DND-41 (cell line): ENCODE data around the gene CDK5.

Experiments
- ATAC-seq: fragments of 200-7000 bp; cut with Tn5 transposase; 3 replicates; pipeline ENCODE4 v1.9.1; 2021; ENCODE audit warnings: low read depth; ENCODE audit not compliant: insufficient read depth
- DNase-seq: peaks from one replicate; pipeline ENCODE4 v3.0.0-alpha.2; 2020
- H2AFZ ChIP-seq: 2 replicates; pipeline ENCODE4 v1.6.0; 2012; ENCODE audit warnings: low read depth, low read length
- H3K27ac ChIP-seq: 2 replicates; pipeline ENCODE4 v1.5.1; 2012; ENCODE audit warnings: low read length, inconsistent platforms
- H3K27me3 ChIP-seq: fragments of 200-600 bp; sonication (generic); 2 replicates; pipeline ENCODE4 v1.6.0; 2012; ENCODE audit warnings: low read length, mild to moderate bottlenecking, inconsistent platforms; ENCODE audit not compliant: insufficient read depth, poor library complexity
- H3K36me3 ChIP-seq: 2 replicates; pipeline ENCODE4 v1.5.1; 2012; ENCODE audit warnings: low read length, inconsistent platforms; ENCODE audit not compliant: insufficient read depth
- H3K4me1 ChIP-seq: 2 replicates; pipeline ENCODE4 v1.5.1; 2012; ENCODE audit warnings: mild to moderate bottlenecking, low read length; ENCODE audit not compliant: insufficient read depth
- H3K4me2 ChIP-seq: 2 replicates; pipeline ENCODE4 v1.6.0; 2012; ENCODE audit warnings: mild to moderate bottlenecking, moderate library complexity, low read length, inconsistent platforms; ENCODE audit not compliant: insufficient read depth
- H3K4me3 ChIP-seq, 2 experiments: fragments of 200-600 bp in 1 of 2; shearing (Covaris generic) in 1 of 2; 2 replicates each; pipeline ENCODE4 v1.5.1; 2012 to 2016; ENCODE audit warnings: inconsistent platforms in 2 of 2, low read length in 2 of 2, mild to moderate bottlenecking in 2 of 2, low read depth in 1 of 2, moderate library complexity in 1 of 2
- H3K79me2 ChIP-seq: 2 replicates; pipeline ENCODE4 v1.6.0; 2012; ENCODE audit warnings: low read length, inconsistent platforms; ENCODE audit not compliant: insufficient read depth
- H3K9ac ChIP-seq: 2 replicates; pipeline ENCODE4 v1.6.0; 2012; ENCODE audit warnings: low read depth, mild to moderate bottlenecking, inconsistent platforms, low read length, moderate library complexity
- H3K9me3 ChIP-seq: 2 replicates; pipeline ENCODE4 v1.5.1; 2012; ENCODE audit warnings: low read length, moderate library complexity, mild to moderate bottlenecking, inconsistent platforms; ENCODE audit not compliant: insufficient read depth, severe bottlenecking
- H4K20me1 ChIP-seq: 2 replicates; pipeline ENCODE4 v1.6.0; 2012; ENCODE audit warnings: low read length; ENCODE audit not compliant: insufficient read depth
- CTCF ChIP-seq: IDR thresholded peaks from 2 replicates; pipeline ENCODE4 v1.5.1; 2012; ENCODE audit warnings: borderline replicate concordance, low read length, moderate library complexity, mild to moderate bottlenecking; ENCODE audit not compliant: poor library complexity, severe bottlenecking; ENCODE audit errors: extremely low read depth
- EZH2 ChIP-seq: IDR thresholded peaks from 3 replicates; pipeline ENCODE4 v1.6.1; 2012; ENCODE audit warnings: borderline replicate concordance, low read depth, mild to moderate bottlenecking, moderate library complexity, low read length, inconsistent platforms; ENCODE audit not compliant: severe bottlenecking

Gene CDK5

DNA sequence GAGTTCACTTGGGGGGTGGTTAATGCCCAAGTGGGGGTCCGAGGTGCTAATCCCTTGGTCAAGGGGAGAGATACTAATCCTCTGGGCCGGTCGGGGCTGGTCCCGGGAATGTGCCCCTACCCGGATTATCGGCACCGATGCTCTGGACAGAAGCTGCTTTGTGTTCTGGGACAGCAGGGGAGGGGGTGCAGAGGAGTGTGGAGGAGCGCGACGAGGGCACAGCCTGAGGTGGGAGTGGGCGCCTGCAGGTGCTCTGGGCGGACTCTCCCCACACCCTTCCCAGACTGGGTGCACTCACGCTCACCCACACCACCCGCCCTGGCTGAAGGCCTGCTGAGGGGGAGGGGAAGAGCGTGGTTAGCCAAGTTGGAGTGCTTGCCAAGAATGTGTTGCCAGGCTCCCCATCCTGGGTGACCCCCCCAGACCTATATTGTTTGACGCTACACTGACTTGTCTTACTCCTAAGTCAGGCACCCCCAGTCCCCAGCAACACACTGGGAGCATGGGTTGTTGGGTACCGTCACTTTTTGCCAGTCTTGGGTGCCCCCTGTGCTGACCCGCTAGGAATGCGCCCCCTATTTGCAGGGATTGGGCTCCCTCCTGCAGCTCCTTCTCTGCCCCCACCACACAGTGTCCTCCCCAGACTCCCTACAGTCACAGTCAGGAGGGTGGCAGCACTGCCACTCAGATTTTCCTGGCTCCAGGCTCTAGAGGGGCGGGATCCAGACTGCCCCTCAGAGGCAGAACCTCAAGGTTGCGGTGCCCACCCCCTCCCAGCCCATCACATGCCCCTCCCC, 2.9 kb upstream of the CDK5 start:
- ATAC-seq (no peak), DNase-seq (peak; percentile 57)
- Histone ChIP-seq H3K9me3 (no peaks in the 10 kb centered on the region), H3K4me3 (peak overlapping the region; percentile 84 to 85), H4K20me1 (peaks cover 37% of the 10 kb centered on the region), H3K4me2 (peak overlapping the region; percentile 96), H3K27me3 (no peaks in the 10 kb centered on the region), H3K4me1 (peaks cover 55% of the 10 kb centered on the region), H3K79me2 (peaks cover 39% of the 10 kb centered on the region), H3K36me3 (peaks cover 37% of the 10 kb centered on the region), H3K9ac (peak overlapping the region; percentile 68), H2AFZ (peak overlapping the region; percentile 80; the same call in 1 of the 2 replicates), H3K27ac (peak overlapping the region; percentile 92)
- TF ChIP-seq CTCF (peak; percentile 30), EZH2 (no peak)

- Histone ChIP-seq H3K27me3 (no peaks in the 10 kb centered on the region), H2AFZ (peak overlapping the region; percentile 80), H3K27ac (peak overlapping the region; percentile 92), H3K9ac (peak overlapping the region; percentile 68), H3K79me2 (peaks cover 39% of the 10 kb centered on the region), H3K4me1 (peaks cover 55% of the 10 kb centered on the region), H3K4me2 (peak overlapping the region; percentile 96), H3K4me3 (peak overlapping the region; percentile 84 to 85), H4K20me1 (peaks cover 33% of the 10 kb centered on the region), H3K36me3 (peaks cover 32% of the 10 kb centered on the region), H3K9me3 (no peaks in the 10 kb centered on the region)
- no peak for ATAC-seq
- TF ChIP-seq EZH2 = no peak
- no peak for TF ChIP-seq CTCF
- DNase-seq = no peak
Measured at GRCh38 chr7:151060113-151060415, 2.4 kb upstream of the CDK5 start.

DNA sequence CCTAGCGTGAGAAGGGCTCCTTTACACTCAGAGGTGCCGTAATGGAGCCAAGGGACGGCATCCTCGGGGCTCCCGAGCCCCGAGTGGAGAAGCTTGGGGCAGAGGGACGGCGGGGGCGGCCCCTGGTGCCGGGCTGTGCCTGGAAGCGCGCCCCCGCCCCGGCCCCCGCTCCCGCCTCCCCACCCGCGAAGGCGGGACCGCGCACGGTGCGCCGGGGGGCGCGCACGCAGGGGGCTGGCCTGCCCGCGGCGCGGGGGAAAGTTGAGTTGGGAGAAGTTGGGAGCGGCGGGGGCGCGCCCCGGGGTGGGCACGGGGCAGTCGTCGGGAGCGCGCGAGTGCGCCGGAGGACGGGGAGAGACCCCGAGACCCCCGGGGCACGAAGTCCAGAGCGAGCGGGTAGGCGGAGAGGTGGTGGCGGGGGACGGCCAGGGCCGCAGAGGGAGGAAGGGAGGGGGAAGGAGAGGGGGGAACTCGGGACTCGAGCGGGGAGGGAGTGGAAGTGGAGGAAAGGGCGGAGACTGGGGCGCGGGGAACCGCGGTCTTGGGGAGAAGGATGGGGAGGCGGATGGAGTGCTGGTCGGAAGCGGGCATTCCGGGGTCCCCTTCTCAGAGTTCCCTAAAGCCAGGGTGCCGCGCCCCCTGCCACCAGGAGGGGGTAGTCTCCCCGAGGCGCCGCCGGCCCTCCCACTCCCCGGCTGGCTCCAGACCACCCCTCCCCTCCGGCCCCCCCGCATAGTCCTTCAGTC, 1.8 kb upstream of the CDK5 start, which contains the start of gene SLC4A2:
SLC4A2 (plus strand) TSS at position 223 of the 746 bp plus-strand sequence. CDS start 2,399 bp downstream, outside the sequence.
- Histone ChIP-seq H3K4me2 (peak within 1 kb of the TSS; percentile 96), H3K36me3 (peaks cover 26% of the 10 kb centered on the region), H4K20me1 (peaks cover 29% of the 10 kb centered on the region), H3K9me3 (no peaks in the 10 kb centered on the region), H3K27ac (peak within 1 kb of the TSS; percentile 92), H3K27me3 (no peaks in the 10 kb centered on the region), H3K79me2 (peaks cover 39% of the 10 kb centered on the region), H3K4me1 (peaks cover 55% of the 10 kb centered on the region), H3K4me3 (peak within 1 kb of the TSS; percentile 84 to 85), H2AFZ (peak within 1 kb of the TSS; percentile 92), H3K9ac (peak within 1 kb of the TSS; percentile 68)
- TF ChIP-seq EZH2 = no peak
- TF ChIP-seq CTCF = peak; percentile 59
- ATAC-seq = peak; percentile 8
- peak; percentile 82 for DNase-seq
